Measurements from ENCODE around the gene CAMTA1.

DNA sequence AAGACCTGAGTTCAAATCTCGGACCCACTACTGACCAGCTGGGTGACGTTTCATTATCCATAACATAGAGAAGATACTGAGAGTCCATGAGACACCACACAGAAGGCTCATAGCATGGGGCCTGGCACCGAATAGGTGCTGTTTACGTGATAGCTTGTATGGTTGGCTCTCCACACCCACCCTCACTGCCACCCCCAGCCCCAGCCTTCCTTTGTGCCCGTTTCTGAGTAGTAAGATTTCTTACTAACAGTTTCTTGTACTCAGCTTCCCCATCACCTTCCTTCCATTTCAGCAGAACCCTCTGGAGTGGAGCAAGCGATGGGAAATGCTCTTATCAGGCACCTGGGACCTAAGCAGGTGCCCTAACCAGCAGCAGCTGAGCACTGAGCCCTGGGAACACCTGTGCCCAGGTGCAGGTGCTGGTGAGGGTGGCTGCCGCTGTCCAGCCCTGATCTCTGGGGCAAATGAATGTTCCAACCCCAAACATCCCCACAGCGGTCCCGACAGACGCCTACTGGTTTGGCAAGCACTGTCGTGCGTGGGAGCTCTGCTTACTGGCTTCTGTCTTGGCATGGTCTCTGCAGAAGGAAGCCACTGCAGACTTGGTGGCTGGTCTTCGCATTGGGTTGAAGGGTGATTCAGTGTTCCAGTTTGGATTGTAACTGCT, 225.4 kb downstream of the CAMTA1 start:
- TF ChIP-seq, protein P1, sequence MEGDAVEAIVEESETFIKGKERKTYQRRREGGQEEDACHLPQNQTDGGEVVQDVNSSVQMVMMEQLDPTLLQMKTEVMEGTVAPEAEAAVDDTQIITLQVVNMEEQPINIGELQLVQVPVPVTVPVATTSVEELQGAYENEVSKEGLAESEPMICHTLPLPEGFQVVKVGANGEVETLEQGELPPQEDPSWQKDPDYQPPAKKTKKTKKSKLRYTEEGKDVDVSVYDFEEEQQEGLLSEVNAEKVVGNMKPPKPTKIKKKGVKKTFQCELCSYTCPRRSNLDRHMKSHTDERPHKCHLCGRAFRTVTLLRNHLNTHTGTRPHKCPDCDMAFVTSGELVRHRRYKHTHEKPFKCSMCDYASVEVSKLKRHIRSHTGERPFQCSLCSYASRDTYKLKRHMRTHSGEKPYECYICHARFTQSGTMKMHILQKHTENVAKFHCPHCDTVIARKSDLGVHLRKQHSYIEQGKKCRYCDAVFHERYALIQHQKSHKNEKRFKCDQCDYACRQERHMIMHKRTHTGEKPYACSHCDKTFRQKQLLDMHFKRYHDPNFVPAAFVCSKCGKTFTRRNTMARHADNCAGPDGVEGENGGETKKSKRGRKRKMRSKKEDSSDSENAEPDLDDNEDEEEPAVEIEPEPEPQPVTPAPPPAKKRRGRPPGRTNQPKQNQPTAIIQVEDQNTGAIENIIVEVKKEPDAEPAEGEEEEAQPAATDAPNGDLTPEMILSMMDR (IDR thresholded peaks at IDR 0.05; ENCODE audit: insufficient read depth, low read length, poor library complexity, severe bottlenecking), result no peak
- TF ChIP-seq EZH2phosphoT487 (conservative IDR thresholded peaks at IDR 0.05; ENCODE audit: low read length), result no peak

All from SU-DHL-6 (cell line).